Spleen (tissue), 7 donors: Measurements from ENCODE around the gene ZNF680.

Experiments
- POLR2A ChIP-seq, 3 donors: fragments of 450-650 bp; IDR thresholded peaks; one replicate each; pipeline ENCODE4 v1.5.1; 2017; ENCODE audit warnings: antibody characterized with exemption in 3 of 3, mild to moderate bottlenecking in 1 of 3
- POLR2AphosphoS5 ChIP-seq, 3 donors: sonication (generic); formaldehyde crosslinking; IDR thresholded peaks; one replicate each; pipeline ENCODE4 v1.5.1; 2017; ENCODE audit warnings: antibody characterized with exemption in 3 of 3
- TF ChIP-seq, protein P1 (sequence below), 11 experiments: fragments of 200-600 bp in 7 of 11; fragments of 450-650 bp in 4 of 11; sonication (generic) in 4 of 11; IDR thresholded peaks in 8 of 11; conservative IDR thresholded peaks in 3 of 11; 1 replicate in 7 of 11; 2 replicates in 4 of 11; pipeline versions ENCODE4 v1.4.0 to v1.8.0; 2016 to 2021; ENCODE audit warnings: antibody characterized with exemption in 11 of 11, inconsistent platforms in 4 of 11, mild to moderate bottlenecking in 1 of 11
- donor health status: DM: no; HTN: no; CAD: no; lungs with moderate emphysema.
- donor health status: DM: no; HTN: no; CAD: no.
- donor health status: DM: no; HTN: no; CAD: no.

DNA sequence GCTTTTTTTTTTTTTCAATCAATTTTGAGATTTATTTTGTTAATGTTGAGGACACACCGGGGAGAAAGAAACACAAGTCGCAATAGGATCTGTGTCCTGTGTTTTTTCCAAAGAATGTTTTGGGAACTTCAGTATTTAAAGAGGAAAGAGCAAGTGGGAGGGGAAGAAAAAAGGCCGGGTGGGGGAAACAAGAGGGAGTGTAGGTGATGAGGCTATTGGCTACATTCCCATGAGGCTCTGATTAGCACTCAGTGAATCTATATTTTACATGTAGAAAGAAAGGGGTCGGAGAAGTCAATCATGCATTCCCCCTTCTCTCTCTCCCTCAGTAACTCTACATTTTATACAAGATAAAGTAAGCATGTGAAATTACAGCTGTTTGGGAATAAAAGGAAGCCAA, 4.1 kb downstream of the ZNF680 start:
- no peak for TF ChIP-seq POLR2AphosphoS5 (IDR thresholded peaks at IDR 0.05)
- TF ChIP-seq POLR2A (IDR thresholded peaks at IDR 0.05), result no peak
- TF ChIP-seq, protein P1, sequence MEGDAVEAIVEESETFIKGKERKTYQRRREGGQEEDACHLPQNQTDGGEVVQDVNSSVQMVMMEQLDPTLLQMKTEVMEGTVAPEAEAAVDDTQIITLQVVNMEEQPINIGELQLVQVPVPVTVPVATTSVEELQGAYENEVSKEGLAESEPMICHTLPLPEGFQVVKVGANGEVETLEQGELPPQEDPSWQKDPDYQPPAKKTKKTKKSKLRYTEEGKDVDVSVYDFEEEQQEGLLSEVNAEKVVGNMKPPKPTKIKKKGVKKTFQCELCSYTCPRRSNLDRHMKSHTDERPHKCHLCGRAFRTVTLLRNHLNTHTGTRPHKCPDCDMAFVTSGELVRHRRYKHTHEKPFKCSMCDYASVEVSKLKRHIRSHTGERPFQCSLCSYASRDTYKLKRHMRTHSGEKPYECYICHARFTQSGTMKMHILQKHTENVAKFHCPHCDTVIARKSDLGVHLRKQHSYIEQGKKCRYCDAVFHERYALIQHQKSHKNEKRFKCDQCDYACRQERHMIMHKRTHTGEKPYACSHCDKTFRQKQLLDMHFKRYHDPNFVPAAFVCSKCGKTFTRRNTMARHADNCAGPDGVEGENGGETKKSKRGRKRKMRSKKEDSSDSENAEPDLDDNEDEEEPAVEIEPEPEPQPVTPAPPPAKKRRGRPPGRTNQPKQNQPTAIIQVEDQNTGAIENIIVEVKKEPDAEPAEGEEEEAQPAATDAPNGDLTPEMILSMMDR (IDR thresholded peaks at IDR 0.05 in 8 of 11, conservative IDR thresholded peaks at IDR 0.05 in 3 of 11), result no peak
